ENCODE results near the gene LRRC8B. TPM values are rescaled to one million over a fixed set of nuclear protein-coding genes. Genes with fewer than 3 reads are reported as not detected.

The LRRC8B gene
- polyA plus RNA-seq, 1 of the 3 experiments (the other 2 are of a cell fraction), result 3.7 TPM

- no peak for TF ChIP-seq FOXJ3 (CRISPR knock-in tag; IDR thresholded peaks at IDR 0.05)
- TF ChIP-seq FOSL2 (IDR thresholded peaks at IDR 0.05; ENCODE audit: borderline replicate concordance, low read depth), result no peak
- TF ChIP-seq EZH2phosphoT487 (IDR thresholded peaks at IDR 0.05; ENCODE audit: borderline replicate concordance, low read depth), result no peak
- no peak for TF ChIP-seq POLR2AphosphoS5 (IDR thresholded peaks at IDR 0.05; ENCODE audit: low read depth, low read length)
- no peak for TF ChIP-seq PBX3 (IDR thresholded peaks at IDR 0.05)
- no peak for TF ChIP-seq GABPA (IDR thresholded peaks at IDR 0.05; ENCODE audit: low read depth)
- no peak for TF ChIP-seq NFIC (IDR thresholded peaks at IDR 0.05; ENCODE audit: borderline replicate concordance)
- no peak for TF ChIP-seq IRF3 (IDR thresholded peaks at IDR 0.05; ENCODE audit: low read depth, low read length)
- no peak for TF ChIP-seq EP300 (IDR thresholded peaks at IDR 0.05; ENCODE audit: borderline replicate concordance in 1 of 2, low read depth in 1 of 2, low read length in 1 of 2)
- no peak for TF ChIP-seq RXRA (IDR thresholded peaks at IDR 0.05; ENCODE audit: borderline replicate concordance, low read depth)
- TF ChIP-seq NRF1 (IDR thresholded peaks at IDR 0.05; ENCODE audit: low read depth, low read length), result no peak
Observed at GRCh38 chr1:89530444-89531089, 5.9 kb downstream of the LRRC8B start.

GRCh38 chr1:89531480-89532139 is 7.0 kb downstream of the LRRC8B start:
- Histone ChIP-seq H3K4me2 (no peak overlapping the region), H3K79me2 (ENCODE audit: insufficient read depth) (no peaks in the 10 kb centered on the region), H2AFZ (ENCODE audit: low read depth) (no peak overlapping the region), H3K36me3 (replicated peaks in 1 of 2; ENCODE audit: control insufficient read depth in 1 of 2, insufficient read depth in 2 of 2, low read length in 1 of 2) (peaks cover 0 to 7% of the 10 kb centered on the region in 2 experiments), H3K9me2 (no peaks in the 10 kb centered on the region), H3K27ac (ENCODE audit: low read depth in 2 of 2, low read length in 1 of 2) (no peak overlapping the region), H4K20me1 (ENCODE audit: insufficient read depth) (no peaks in the 10 kb centered on the region), H3K27me3 (ENCODE audit: insufficient read depth) (no peaks in the 10 kb centered on the region), H3K4me1 (ENCODE audit: control insufficient read depth in 1 of 2, insufficient read depth in 2 of 2, low read depth in 1 of 2, low read length in 1 of 2) (peaks cover 0 to 6% of the 10 kb centered on the region in 2 experiments; a peak in 2 of 4 replicates), H3F3A (replicated peaks; ENCODE audit: insufficient read depth) (no peaks in the 10 kb centered on the region), H3K4me3 (ENCODE audit: low read depth in 2 of 2, low read length in 1 of 2) (no peak overlapping the region), H3K9ac (no peak overlapping the region), H3K9me3 (no peaks in the 10 kb centered on the region)
- ChIA-PET POLR2A (no interaction called here), CTCF (interaction anchor here (1.1 kb wide), 1 partner anchor 11 kb away, joined by 4 read pairs; no protein-coding TSS in a partner anchor)
- WGBS (ENCODE audit: low lambda C conversion rate), result 90% methylated on average over 2 of the region's 3 CpGs
- no peak for DNase-seq
- TF ChIP-seq NFIC (IDR thresholded peaks at IDR 0.05; ENCODE audit: borderline replicate concordance), result no peak
- no peak for TF ChIP-seq ZBTB33 (IDR thresholded peaks at IDR 0.05; ENCODE audit: borderline replicate concordance, low read depth)
- TF ChIP-seq RAD21 (IDR thresholded peaks at IDR 0.05; ENCODE audit: low read length), result no peak
- TF ChIP-seq RFX5 (IDR thresholded peaks at IDR 0.05; ENCODE audit: low read length), result no peak
- no peak for TF ChIP-seq TEAD4 (IDR thresholded peaks at IDR 0.05; ENCODE audit: borderline replicate concordance, insufficient read depth)
- TF ChIP-seq MAX (IDR thresholded peaks at IDR 0.05; ENCODE audit: low read depth), result no peak
- no peak for TF ChIP-seq EP300 (IDR thresholded peaks at IDR 0.05; ENCODE audit: borderline replicate concordance in 1 of 2, low read depth in 1 of 2, low read length in 1 of 2)
- TF ChIP-seq CHD2 (IDR thresholded peaks at IDR 0.05; ENCODE audit: low read length, partially characterized antibody), result no peak
- no peak for TF ChIP-seq GABPA (IDR thresholded peaks at IDR 0.05; ENCODE audit: low read depth)
- no peak for TF ChIP-seq USF2 (IDR thresholded peaks at IDR 0.05; ENCODE audit: borderline replicate concordance, low read depth, low read length)
- TF ChIP-seq POLR2AphosphoS5 (IDR thresholded peaks at IDR 0.05; ENCODE audit: low read depth, low read length), result no peak
- TF ChIP-seq IRF3 (IDR thresholded peaks at IDR 0.05; ENCODE audit: low read depth, low read length), result no peak

More at GRCh38 chr1:89530444-89531089, 5.9 kb downstream of the LRRC8B start:
- POLR2A ChIA-PET, result no interaction called here
- CTCF ChIA-PET, result no interaction called here
- H3K4me1 ChIP-seq (ENCODE audit: control insufficient read depth in 1 of 2, insufficient read depth in 2 of 2, low read depth in 1 of 2, low read length in 1 of 2), result peaks cover 0 to 6% of the 10 kb centered on the region in 2 experiments; a peak in 2 of 4 replicates
- H3K79me2 ChIP-seq (ENCODE audit: insufficient read depth), result no peaks in the 10 kb centered on the region
- no peaks in the 10 kb centered on the region for H3F3A ChIP-seq (replicated peaks; ENCODE audit: insufficient read depth)
- no peak overlapping the region for H3K4me2 ChIP-seq
- no peaks in the 10 kb centered on the region for H4K20me1 ChIP-seq (ENCODE audit: insufficient read depth)
- DNase-seq, result no peak
- H3K9me3 ChIP-seq, result no peaks in the 10 kb centered on the region
- peaks cover 0 to 7% of the 10 kb centered on the region in 2 experiments for H3K36me3 ChIP-seq (replicated peaks in 1 of 2; ENCODE audit: control insufficient read depth in 1 of 2, insufficient read depth in 2 of 2, low read length in 1 of 2)
- H3K9me2 ChIP-seq, result no peaks in the 10 kb centered on the region
- WGBS (ENCODE audit: low lambda C conversion rate), result 100% methylated on average over 3 of the region's 8 CpGs
- no peak overlapping the region for H3K9ac ChIP-seq
- H3K27me3 ChIP-seq (ENCODE audit: insufficient read depth), result no peaks in the 10 kb centered on the region
- H3K27ac ChIP-seq (ENCODE audit: low read depth in 2 of 2, low read length in 1 of 2), result no peak overlapping the region
- H3K4me3 ChIP-seq (ENCODE audit: low read depth in 2 of 2, low read length in 1 of 2), result no peak overlapping the region
- H2AFZ ChIP-seq (ENCODE audit: low read depth), result no peak overlapping the region
